K562 (cell line): Measurements from ENCODE around the gene HES4. TPM values are rescaled to one million over a fixed set of nuclear protein-coding genes. Genes with fewer than 3 reads are reported as not detected.

Source experiments
- ARID4B ChIP-seq: sonication (generic); formaldehyde crosslinking; IDR thresholded peaks from 2 replicates; pipeline ENCODE4 v1.8.0; 2022; ENCODE audit warnings: mild to moderate bottlenecking, missing genetic modification reagents
- ATF6 ChIP-seq: sonication (generic); formaldehyde crosslinking; IDR thresholded peaks from 2 replicates; pipeline ENCODE4 v1.4.0; 2020; ENCODE audit warnings: mild to moderate bottlenecking, missing genetic modification reagents
- BCLAF1 ChIP-seq, 2 experiments: fragments of 450-650 bp in 1 of 2; IDR thresholded peaks; 2 replicates each; pipeline ENCODE4 v1.6.1; 2011 to 2017; ENCODE audit warnings: low read depth in 2 of 2, antibody characterized with exemption in 1 of 2, borderline replicate concordance in 1 of 2, low read length in 1 of 2, mild to moderate bottlenecking in 1 of 2, mixed read lengths in 1 of 2; ENCODE audit not compliant: control insufficient read depth in 1 of 2
- BRF2 ChIP-seq: IDR thresholded peaks from 3 replicates; pipeline ENCODE4 v1.6.1; 2011; ENCODE audit warnings: borderline replicate concordance, mild to moderate bottlenecking; ENCODE audit not compliant: insufficient read length, insufficient read depth
- NRF1 ChIP-seq, 2 experiments: fragments of 450-650 bp; IDR thresholded peaks in 1 of 2; conservative IDR thresholded peaks in 1 of 2; 2 replicates each; pipeline ENCODE4 v1.6.1; 2014; ENCODE audit warnings: mild to moderate bottlenecking in 2 of 2
- POLR2A ChIP-seq: fragments of 450-650 bp; conservative IDR thresholded peaks from 2 replicates; pipeline ENCODE4 v1.6.1; 2016
- RERE ChIP-seq: sonication (generic); formaldehyde crosslinking; IDR thresholded peaks from 2 replicates; pipeline ENCODE4 v1.8.0; 2023; ENCODE audit warnings: missing genetic modification reagents, mild to moderate bottlenecking, borderline replicate concordance
- TEAD1 ChIP-seq, 2 experiments: fragments of 450-650 bp in 1 of 2; sonication (generic) in 1 of 2; formaldehyde crosslinking; IDR thresholded peaks; 2 replicates each; pipeline versions ENCODE4 v1.4.0 to v1.8.0; 2020 to 2022; ENCODE audit warnings: mild to moderate bottlenecking in 2 of 2, missing genetic modification reagents in 1 of 2
- polyA plus RNA-seq, 8 experiments: library from polyadenylated mRNA; depleted of rRNA in 4 of 8; stranded (reverse) in 5 of 8; unstranded in 3 of 8; fragments of >200 nt; fragmentation: Nextera tagmentation in 2 of 8; fragmentation: Illumina TruSeq in 1 of 8; extraction: Ambion mirVana in 2 of 8; extraction: Trizol in 1 of 8; gene quantifications; 2 replicates each; pipeline versions ENCODE4 v1.2.1 to v1.2.3, GENCODE V29; 2011 to 2014; ENCODE audit warnings: inconsistent platforms in 1 of 8, missing spikeins in 1 of 8
- total RNA-seq, 7 experiments: library from RNA; depleted of rRNA in 6 of 7; stranded (reverse); fragments of >200 nt in 6 of 7; fragmentation: Illumina TruSeq in 2 of 7; extraction: Trizol in 2 of 7; gene quantifications; 2 replicates each; pipeline versions ENCODE4 v1.2.1 to v1.2.3, GENCODE V29; 2011 to 2021; ENCODE audit warnings: low replicate concordance in 1 of 7

HES4 gene
- total and polyA plus RNA-seq, 9 of the 15 experiments (the other 6 are each of a cell fraction or from before 2014, with no cell fraction given) = 0.21 to 43.7 (median 5.3) TPM; not detected in 2

GRCh38 chr1:998995-999724, 737 bp downstream of the HES4 start (continued):
- TF ChIP-seq ARID4B (CRISPR knock-in tag) = peak; percentile 13; the same call in 1 of the 2 replicates
- TF ChIP-seq BRF2 = no peak
- no peak for TF ChIP-seq RERE (CRISPR knock-in tag)
- TF ChIP-seq NRF1 (conservative IDR thresholded peaks at IDR 0.05 in 1 of 2, IDR thresholded peaks at IDR 0.05 in 1 of 2) = peak; percentile 15 to 23; a peak in 1 of 4 replicates
- TF ChIP-seq TEAD1 (CRISPR knock-in tag; IDR thresholded peaks at IDR 0.05) = no peak
- TF ChIP-seq POLR2A = no peak
- TF ChIP-seq BCLAF1 (IDR thresholded peaks at IDR 0.05; ENCODE audit: borderline replicate concordance in 1 of 2, control insufficient read depth in 1 of 2, low read depth in 2 of 2, low read length in 1 of 2) = no peak
- no peak for TF ChIP-seq ATF6
